DMS 273 treated with DMSO at 0.1 percent for 48 hours (cell line): ENCODE measurements around the gene NDUFA13.

Experiments used
- DNase-seq: peaks from one replicate; lab custom pipeline; 2025; lab: John Stamatoyannopoulos, UW

The NDUFA13 gene

DNA sequence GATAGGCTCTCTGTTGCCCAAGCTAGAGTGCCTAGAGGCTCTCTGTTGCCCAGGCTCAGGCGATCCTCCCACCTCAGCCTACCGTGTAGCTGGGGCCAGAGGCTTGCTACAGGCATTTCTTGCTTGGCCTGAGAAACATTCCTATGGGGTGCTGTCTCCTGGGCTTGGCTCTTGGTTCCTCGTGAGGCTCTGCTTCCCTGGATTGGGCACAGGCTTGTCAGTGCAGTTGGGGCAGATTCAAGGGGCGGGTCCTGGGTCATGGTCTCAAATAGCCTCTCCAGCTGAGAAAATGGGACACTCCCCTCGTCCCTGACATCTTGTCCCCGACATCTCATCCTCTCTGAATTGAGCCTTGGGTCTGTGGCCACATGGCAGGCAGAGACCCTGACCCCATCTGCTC lies 5.6 kb upstream of the NDUFA13 start:
- no peak for DNase-seq

DNA sequence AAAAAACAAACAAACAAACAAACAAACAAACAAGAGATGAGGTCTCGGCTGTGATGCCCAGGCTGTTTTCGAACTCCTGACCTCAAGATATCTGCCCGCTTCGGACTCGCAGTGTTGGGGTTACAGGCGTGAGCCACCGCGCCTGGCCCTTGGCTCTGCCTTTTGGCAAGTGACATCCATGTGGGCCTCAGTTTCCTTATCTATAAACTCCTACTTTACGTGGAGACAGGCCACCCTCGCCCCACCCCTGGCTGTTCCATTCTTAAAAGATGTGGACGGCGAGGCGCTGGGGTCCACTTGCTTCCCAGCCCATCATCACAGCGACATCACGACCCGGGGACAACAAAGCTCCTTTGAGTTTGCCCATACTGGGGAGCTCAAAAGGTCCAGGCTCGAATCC lies 2.3 kb upstream of the NDUFA13 start:
- DNase-seq, result no peak

DNA sequence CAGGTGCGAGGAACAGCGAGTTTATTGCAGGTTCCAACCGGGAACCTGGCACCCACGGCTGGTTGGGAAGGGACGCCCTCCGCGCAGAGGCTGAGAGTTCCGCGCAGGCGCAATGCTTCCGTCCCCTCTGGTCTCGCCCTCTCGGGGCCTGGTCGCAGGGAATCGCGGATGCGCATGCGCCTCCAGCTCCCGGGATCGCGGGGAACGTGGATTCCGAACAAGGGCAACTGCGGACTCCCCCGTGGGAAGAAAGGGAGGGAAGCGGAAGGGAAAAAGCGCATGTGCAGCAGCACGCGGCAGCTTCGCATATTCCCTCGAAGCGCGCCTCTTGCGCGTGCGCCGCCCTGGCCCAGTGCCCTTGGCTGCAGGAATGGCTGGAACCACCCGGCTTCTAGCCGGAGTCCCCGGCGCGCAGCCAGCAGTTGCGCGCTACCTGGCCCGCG lies 1.8 kb upstream of the NDUFA13 start:
- no peak for DNase-seq

DNA sequence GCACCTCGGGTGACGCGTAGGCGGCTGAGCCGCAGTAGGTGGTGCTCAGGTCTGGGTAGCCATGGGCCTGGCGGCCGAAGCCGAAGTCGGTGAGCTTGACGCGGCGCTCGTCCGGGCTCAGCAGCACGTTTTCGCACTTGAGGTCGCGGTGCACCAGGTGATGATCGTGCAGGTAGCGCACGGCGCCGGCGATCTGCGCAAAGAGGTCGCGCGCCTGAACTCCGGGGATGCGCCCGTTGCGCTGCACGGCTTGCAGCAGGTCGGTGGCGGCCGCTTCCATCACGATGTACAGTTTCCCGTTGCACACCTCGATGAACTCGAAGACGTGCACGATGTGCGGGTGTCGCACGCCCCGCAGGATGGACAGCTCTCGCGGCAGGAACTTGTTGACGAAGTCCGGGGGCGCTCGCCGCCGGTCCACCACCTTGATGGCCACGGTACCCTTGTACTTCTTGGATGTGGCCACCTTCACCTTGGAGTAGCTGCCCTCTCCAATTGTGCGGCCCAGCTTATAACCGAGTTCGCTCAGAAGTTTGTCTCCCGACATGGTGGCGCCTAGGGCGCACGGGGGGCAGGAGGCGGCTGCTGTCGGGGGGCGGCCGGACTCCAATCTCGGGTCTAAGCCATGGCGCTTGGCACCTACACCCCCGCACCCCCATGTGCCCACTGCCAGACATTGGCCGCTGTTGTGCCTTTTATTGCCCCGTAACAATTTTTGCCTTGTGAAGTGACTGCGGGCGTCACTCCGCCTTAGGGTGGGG lies 964 bp upstream of the NDUFA13 start, which contains the start of gene TSSK6:
TSSK6 (minus strand) TSS at position 668 of the 761 bp plus-strand sequence; CDS start at position 547, 121 bp downstream.
- DNase-seq, result no peak

DNA sequence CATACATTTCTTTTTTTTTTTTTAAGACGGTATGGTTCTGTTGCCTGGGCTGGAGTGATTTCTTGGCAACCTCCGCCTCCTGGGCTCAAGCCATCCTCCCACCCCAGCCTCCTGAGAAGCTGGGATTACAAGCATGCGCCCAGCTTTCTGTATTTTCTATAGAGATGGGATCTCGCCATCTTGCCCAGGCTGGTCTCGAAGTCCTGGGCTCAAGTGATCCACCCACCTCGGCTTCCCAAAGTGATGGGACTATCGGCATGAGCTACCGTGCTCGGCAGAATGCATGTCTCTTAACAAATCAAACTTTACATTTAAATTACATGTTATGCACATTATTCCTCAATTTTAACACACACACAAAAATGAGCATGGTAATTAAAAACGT lies 1.2 kb downstream of the NDUFA13 start:
- no peak for DNase-seq

DNA sequence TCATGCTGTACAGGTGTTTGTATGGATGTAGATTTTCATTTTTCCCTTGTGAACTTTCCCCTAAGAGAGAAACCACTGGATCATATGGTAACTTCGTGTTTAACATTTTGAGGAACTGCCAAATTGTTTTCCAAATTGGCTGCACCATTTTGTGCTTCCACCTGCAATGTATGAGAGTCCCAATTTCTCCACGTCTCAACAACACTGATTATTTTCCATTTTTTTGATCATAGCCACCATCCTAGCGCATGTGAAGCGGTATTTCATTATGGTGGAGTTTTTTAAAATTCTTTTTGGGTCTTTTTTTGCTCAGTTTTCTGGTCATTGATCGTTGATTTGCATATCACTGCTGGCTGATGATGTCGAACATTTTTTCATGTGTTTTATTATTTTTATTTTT lies 5.0 kb downstream of the NDUFA13 start:
- DNase-seq, result no peak

DNA sequence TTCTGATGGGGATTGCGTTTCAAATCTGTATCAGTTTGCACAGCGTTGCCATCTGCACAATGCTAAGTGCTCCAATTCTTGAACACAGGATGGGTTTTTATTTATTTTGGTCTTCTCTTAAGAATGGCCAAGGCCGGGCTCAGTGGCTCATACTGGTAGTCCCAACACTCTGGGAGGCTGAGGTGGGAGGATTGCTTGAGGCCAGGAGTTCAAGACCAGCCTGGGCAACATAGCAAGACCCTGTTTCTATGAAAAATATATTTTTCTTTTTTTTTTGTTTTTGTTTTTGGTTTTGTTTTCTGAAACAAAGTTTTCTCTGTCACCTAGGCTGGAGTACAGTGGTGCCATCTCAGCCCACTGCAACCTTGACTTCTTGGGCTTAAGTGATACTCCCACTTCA lies 7.2 kb downstream of the NDUFA13 start:
- DNase-seq, result no peak

DNA sequence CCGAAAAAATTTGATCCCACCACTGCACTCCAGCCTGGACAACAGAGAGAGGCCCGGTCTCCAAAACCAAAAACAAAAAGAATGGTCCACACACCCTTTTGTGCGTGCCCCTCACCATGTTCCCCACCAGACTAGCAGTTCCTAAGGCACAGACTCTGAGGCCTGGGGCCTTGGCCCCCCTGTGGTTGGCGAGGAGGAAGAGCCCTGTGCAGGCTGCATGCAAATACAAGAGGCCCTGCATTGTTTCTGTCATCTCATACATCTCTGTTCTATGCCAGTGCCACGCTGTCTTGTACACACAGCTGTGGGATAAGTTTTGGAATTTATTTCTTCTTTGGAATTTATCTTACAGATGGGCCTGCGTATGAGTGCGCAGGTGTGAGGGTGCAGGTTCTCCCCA lies 8.0 kb downstream of the NDUFA13 start:
- DNase-seq, result no peak

DNA sequence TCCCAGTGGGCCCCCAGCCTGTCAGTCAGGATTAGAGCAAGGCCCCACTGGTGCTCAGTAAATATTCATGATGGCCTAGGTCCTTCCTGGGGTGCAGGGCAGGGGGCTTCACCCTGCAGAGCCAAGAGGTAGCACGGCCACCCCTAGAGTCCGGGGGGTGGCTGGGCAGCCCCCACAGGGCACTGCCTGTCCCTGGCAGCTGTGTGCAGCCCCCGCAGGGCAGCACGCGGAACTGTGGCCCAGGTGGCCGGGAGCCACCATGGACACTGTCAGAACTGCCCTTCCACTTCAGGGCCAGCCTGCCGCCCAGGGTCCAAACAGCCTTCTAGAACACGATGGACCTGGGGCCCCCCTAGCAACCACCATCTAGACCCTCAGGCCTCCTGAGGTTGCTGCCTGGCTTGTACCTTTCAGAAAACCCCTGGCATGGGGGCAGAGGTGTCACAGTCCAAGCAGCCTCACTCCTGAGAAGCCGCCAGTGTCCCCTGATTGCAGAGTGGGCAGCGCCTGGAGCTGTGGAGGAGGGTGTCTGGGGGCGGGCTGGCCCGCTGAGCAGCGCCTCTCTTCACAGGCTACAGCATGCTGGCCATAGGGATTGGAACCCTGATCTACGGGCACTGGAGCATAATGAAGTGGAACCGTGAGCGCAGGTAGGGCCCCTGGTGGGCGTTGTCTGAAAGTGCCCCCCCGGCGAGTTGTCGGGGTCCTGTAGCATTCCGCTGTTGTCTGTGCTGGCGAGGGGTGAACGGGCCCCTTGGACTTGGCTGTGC lies 9.8 kb downstream of the NDUFA13 start:
- DNase-seq, result no peak

DNA sequence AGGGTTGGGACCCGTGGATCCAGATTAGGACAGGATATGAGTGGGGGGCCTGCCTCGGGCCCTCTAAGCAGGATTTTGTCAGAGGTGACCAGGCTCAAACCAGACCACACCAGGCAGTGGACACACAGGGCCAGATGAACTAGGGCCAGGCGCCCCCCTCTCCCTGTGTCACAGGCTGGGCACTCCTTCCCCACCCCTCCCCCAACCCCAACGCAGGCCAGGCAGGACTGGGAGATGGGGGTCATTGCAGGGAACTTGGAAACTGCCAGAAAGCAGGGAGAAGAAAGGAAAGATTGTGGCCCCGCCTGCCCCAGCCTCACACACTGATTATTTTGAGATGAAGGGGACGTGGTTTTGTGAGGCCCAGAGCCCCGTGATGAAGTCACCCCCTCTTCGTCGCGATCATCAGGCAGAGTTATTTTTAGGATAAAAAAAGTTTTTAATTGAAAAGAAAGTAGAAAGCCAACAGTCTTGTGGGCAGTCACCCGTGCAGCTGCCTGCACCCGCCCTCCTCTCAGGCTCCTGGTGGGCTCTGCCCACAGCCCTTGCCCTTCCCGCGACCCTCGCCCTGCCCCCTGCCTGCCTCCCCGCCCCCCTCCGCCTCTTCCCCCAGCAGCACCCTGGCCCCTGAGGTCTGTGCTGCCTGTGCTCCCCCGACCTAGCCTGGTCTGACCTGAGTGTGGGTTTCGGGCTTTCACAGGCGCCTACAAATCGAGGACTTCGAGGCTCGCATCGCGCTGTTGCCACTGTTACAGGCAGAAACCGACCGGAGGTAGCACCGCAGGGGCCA lies 10.8 kb downstream of the NDUFA13 start:
- DNase-seq, result no peak

DNA sequence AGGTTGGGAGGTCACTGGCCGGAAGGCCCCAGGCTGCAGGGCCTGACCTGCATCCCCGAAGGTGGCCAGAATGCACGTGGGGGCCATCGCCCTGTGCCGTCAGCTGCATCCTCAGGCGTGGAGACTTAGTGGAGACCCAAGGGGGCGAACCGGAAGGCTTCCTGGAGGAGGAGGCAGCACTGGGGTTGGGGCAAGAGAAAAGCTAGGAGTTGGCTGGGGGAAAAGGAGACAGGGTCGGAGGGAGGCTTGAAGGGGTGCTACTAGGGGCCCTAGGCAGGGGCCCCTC lies 11.3 kb downstream of the NDUFA13 start:
- no peak for DNase-seq

DNA sequence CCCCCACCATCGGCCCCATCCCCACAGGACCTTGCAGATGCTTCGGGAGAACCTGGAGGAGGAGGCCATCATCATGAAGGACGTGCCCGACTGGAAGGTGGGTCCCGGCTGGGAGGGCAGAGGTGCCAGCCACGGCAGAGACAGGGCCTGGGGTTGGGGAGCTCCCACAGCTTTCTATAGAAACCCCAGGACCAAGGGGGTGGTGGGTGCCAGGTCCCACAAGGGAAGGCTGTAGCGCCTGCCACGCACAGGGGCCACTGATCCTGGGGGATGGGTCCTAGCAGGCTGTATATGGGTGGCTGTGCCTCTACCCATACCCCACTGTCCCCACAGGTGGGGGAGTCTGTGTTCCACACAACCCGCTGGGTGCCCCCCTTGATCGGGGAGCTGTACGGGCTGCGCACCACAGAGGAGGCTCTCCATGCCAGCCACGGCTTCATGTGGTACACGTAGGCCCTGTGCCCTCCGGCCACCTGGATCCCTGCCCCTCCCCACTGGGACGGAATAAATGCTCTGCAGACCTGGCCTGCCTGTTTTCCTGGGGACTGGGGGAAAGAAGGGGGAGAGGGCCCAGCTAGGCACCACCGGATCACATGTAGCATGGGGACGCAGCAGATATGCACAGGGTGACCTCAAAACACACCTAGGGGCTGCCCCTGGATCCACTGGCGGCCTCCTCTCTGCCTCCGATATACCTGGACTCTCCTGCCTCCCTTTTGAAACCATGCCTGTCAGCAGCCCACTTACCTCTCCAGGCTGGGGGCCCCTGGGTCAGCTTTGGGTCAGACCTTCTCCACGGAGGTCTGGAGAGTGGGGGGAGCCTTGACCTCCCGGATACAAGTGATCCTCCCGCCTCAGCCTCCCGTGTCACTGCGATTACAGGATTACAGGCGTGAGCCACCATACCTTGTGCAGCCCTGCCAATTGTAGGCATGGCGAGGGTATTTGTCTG lies 11.9 kb downstream of the NDUFA13 start:
- no peak for DNase-seq

DNA sequence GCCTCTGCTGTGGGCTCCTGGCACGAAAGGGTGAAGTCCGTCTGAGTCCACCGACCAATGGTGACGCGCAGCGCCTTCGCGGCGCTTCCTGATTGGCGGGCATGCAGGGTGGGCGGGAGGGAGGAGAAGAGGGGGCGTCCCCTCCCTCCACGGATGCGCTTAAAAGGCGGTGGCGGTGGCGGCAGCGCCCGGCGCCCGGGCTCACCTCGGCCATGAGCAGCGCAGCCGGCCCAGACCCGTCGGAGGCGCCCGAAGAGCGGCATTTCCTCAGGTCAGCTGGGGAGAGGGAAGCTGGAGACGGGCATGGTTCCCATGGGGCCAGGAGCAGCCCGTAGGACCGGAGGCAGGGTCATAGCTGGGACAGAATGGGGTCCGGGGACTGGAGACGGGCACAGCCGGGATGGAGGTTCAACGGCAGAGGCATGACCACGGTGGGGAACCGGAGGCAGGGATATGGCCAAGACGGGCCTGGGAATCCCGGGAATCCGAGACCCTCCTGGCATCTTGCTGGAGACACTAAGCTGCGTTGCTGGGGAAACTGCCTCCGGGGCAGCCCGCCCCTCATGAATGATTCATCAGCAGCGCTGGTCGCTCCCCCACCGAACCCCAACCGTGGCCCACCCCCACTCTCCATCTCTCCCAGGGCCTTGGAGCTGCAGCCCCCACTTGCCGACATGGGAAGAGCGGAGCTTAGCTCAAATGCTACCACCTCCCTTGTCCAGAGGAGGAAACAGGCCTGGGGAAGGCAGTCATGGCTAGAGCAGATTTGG lies 12.9 kb downstream of the NDUFA13 start, which contains the start of gene YJEFN3:
YJEFN3 (plus strand) TSS at position 191 of the 770 bp plus-strand sequence; CDS start at position 213, 22 bp downstream.
- no peak for DNase-seq

DNA sequence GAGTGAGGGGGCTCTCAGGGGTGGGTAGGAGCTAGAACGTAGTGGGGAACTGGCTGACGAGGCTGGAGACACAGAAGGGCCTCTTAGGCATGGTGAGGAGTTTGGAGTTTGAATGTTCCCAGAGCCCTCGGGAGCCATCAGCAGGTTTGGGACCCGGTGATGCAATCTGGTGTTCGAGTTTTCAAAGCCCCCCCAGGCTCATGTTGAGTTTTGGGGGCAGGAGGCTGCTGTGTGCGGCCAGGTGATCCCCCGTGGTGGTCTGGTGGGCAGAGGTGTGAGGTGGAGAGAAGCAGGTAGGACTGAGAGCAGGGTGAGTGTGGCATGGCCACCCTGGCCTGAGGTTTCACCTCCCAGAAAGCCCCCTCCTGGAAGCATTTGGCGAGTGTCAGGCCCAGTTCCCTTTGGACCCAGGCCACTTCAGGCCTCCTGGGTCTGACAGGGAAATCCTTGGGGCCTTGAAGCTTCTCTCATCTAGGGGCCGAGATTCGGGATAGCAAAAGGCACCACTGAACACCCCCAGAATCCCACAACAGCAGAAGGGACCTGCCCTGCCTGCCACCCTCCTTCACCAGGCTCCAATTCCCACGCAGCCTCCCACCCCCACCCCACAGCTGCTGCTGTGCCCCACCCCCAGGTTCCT lies 13.9 kb downstream of the NDUFA13 start:
- DNase-seq, result no peak

DNA sequence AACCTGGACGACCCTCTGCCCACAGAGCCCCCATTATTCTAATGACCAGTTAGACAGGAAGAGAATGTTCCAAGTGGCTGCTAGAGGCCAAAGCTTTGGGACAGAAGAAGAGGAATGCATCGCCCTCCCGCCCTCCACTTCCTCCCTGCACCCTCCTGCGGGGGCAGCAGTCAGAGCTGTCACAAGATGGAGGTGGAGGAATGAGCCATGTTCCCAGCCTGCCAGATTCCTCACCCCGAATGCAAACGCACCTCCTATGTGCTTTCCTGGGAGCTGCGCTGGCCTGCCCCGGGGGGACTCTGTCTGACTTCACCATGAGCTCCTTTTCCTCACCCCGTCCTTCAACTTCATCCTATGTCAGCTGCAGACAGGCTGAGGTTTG lies 14.4 kb downstream of the NDUFA13 start:
- DNase-seq, result no peak

DNA sequence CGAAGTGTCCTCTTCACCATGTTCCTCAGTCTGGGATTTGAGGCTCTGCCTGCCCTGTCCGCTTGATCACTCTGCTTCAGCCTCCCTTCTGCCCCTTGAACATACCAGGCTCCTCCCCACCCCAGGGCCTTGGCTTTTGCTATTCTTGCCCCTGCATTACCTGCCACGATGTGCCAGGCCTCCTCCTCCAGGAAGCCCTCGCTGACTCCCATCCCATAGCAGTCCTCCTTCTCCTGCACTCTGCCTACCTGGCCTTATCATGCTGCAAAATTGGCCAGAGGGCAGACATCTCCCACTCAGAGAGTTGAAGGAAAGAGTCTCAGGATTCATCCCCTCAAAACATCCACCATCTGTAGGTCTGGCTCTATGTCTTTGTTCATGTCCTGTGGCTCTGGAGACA lies 14.9 kb downstream of the NDUFA13 start:
- no peak for DNase-seq

DNA sequence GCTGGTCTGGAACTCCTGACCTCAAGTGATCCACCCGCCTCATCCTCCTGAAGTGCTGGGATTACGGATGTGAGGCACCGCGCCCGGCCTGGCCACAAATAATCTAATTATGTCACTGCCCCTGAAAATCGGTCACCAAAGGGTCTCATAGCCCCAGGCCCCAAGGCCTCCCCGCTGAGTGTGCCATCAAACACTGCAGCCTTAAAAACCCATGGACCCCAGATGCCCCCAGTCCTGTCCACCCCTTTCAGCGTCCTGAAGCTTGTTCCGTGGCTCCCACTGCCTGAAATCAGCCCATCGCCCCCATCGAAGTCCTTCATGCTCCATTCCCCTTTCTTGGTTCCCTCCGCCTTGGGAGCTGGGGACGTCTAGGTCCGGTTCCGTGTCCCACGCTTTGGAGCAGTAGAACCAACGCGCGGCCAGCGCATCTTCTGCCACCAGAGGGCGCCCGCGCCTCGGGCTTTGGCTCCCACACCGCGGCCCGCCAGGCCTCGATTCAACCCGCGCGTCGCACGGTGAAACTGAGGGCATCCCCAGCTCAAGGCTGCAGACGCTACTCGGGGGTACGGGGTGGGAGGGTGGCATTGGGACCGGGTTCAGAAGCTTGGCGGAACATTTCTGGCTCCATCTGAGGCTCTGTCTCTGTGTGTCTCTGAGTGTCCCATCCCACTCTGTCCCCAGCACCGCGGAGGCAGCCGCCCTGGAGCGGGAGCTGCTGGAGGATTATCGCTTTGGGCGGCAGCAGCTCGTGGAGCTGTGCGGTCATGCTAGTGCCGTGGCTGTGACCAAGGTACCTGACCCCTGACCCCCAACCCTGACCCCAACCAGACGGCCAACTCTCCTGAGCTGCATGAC lies 16.2 kb downstream of the NDUFA13 start:
- no peak for DNase-seq

DNA sequence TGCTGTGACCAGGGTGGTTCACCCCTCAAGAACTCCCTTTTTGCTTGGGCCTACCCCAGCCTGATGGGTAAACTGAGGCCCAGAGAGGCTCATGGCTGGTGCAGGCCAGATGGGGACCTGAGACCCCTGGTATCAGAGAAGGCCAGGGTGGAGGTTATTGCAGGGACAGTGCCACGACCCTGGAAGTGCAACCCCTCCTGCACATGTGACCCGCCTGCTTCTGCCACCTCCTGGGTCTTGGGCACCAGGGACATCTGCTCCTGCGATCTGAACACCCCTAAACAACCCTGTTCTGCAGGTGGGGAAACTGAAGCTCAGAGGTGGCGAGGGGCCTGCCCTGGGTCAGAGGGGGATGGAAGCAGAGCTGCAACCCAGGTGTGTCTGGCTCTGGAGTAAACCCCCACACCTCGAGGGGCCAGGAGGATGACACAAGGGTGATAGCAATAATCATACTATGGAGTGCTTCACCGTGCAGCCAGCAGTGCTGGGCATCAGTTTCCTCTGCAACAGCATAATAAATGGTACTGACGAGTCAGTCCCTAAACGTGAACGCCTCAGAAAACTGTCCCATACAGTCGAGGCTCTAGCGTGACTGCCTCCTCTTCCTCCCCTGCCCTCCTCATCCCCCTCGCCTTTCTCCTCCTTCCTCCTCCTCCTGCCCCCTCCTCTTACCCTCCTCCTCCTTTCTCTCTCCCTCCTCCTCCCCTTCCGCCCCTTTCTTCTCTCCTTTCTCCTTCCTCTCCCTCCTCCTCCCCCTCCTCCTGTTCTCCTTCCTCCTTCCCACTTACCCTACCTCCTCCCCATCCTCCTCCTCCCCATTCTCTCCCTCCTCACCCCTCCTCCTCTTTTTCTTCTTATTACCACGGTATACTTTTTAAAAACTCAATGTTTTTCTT lies 17.0 kb downstream of the NDUFA13 start:
- DNase-seq, result no peak
